Adrenal gland (tissue), 12 donors: ENCODE measurements around the gene HIPK2. TPM values are rescaled to one million over a fixed set of nuclear protein-coding genes. Genes with fewer than 3 reads are reported as not detected.

Experiments
- DNase-seq, 7 donors: peaks; one replicate each; pipeline ENCODE4 v3.0.0-alpha.2; 2019 to 2020
- H3K27ac ChIP-seq, 5 donors: fragments of 200-600 bp; sonication (generic) in 4 of 5; 1 replicate in 3 of 5; 2 replicates in 2 of 5; pipeline versions ENCODE4 v1.5.1 to v1.8.0; 2016 to 2020; ENCODE audit warnings: mild to moderate bottlenecking in 1 of 5
- H3K27me3 ChIP-seq: fragments of 200-600 bp; 2 replicates; pipeline ENCODE4 v1.8.0; 2021
- H3K36me3 ChIP-seq, 2 donors: fragments of 200-600 bp; replicated peaks in 1 of 2; 1 replicate in 1 of 2; 2 replicates in 1 of 2; pipeline versions ENCODE4 v1.5.1 to v1.8.0; 2018 to 2022
- H3K4me1 ChIP-seq, 2 donors: fragments of 200-600 bp; replicated peaks in 1 of 2; 1 replicate in 1 of 2; 2 replicates in 1 of 2; pipeline versions ENCODE4 v1.5.1 to v1.8.0; 2018 to 2021
- H3K4me3 ChIP-seq, 4 donors: fragments of 200-600 bp; sonication (generic) in 3 of 4; one replicate each; pipeline ENCODE4 v1.5.1; 2016 to 2018
- H3K9me3 ChIP-seq, 3 donors: fragments of 200-600 bp; sonication (generic) in 1 of 3; replicated peaks in 1 of 3; 1 replicate in 2 of 3; 2 replicates in 1 of 3; pipeline versions ENCODE4 v1.5.1 to v1.8.0; 2016 to 2021
- CTCF ChIP-seq, 6 experiments: fragments of 450-650 bp in 4 of 6; fragments of 200-600 bp in 2 of 6; sonication (generic) in 1 of 6; IDR thresholded peaks; 1 replicate in 5 of 6; 2 replicates in 1 of 6; pipeline versions ENCODE4 v1.5.1 to v1.8.0; 2016 to 2021; ENCODE audit warnings: antibody characterized with exemption in 6 of 6, mild to moderate bottlenecking in 2 of 6, moderate library complexity in 1 of 6
- POLR2A ChIP-seq, 2 donors: fragments of 450-650 bp; IDR thresholded peaks; one replicate each; pipeline ENCODE4 v1.6.1; 2017; ENCODE audit warnings: antibody characterized with exemption in 2 of 2, mild to moderate bottlenecking in 2 of 2, moderate library complexity in 1 of 2
- WGBS, 4 donors: extraction: QIAGEN DNeasy Blood & Tissue Kit in 2 of 4; methylation state at CpG; one replicate each; pipeline versions ENCODE4 v1.1.5 to v1.1.7; 2013 to 2017; 5-methylcytosine and 5-hydroxymethylcytosine counted together
- intact Hi-C, 2 donors: fragments of 100-400 bp; cut with DNase I; formaldehyde crosslinking; loops; one replicate each; pipeline versions ENCODE4 v1.14.1 to v1.15.0; 2022 to 2023
- polyA plus RNA-seq, 3 donors: library from polyadenylated mRNA; stranded (reverse); fragments of 200-250 nt in 2 of 3; fragments of 350-450 nt in 1 of 3; fragmentation: Illumina TruSeq in 1 of 3; extraction: RNeasy Lipid Tissue Mini Kit (QIAGEN cat#74804) in 1 of 3; gene quantifications; one replicate each; pipeline ENCODE4 v1.2.3, GENCODE V29; 2013 to 2014
- total RNA-seq, 9 donors: library from RNA; depleted of rRNA in 4 of 9; stranded (reverse); fragments of >200 nt in 4 of 9; fragments of 120-200 nt in 1 of 9; fragmentation: NEBNext Ultra II Directional in 1 of 9; extraction: Animal tissue kit (Norgen Biotek cat#: 25700) in 1 of 9; gene quantifications; one replicate each; pipeline versions ENCODE4 v1.1.0 to v1.2.4, GENCODE V29; 2013 to 2023
- donor health status: healthy with polysubstance abuse.
- donor health status: Bipolar disorder and iron deficiency.
- donor health status: DM: yes; HTN: yes; CAD: no.
- donor health status: DM: no; HTN: no; CAD: no.
- donor health status: DM: no; HTN: no; CAD: no.
- donor health status: DM: yes; HTN: yes; CAD: no.

The HIPK2 gene
- total and polyA plus RNA-seq, 12 donors = 4.7 to 82.4 (median 49.8) TPM

- H3K4me1 ChIP-seq = peaks cover 0 to 34% of the 10 kb centered on the region in 2 donors
Observed at GRCh38 chr7:139647814-139648390, 129.9 kb downstream of the HIPK2 start.

GRCh38 chr7:139647085-139647484, 130.7 kb downstream of the HIPK2 start:
- WGBS, 4 donors = 83 to 92% (median 89%) methylated on average over 4 of the region's 4 CpGs
- H3K27ac ChIP-seq = peak overlapping the region in 2 of 5 donors; percentile 3 to 30

More at GRCh38 chr7:139647814-139648390, 129.9 kb downstream of the HIPK2 start:
- 78 to 95% (median 86%) methylated on average over 2 of the region's 2 CpGs for WGBS, 4 donors
- no peaks in the 10 kb centered on the region for H3K9me3 ChIP-seq
- no peak overlapping the region for H3K4me3 ChIP-seq
- no peaks in the 10 kb centered on the region for H3K27me3 ChIP-seq
- TF ChIP-seq POLR2A (IDR thresholded peaks at IDR 0.05) (no peak), CTCF (IDR thresholded peaks at IDR 0.05) (no peak)
- DNase-seq = no peak
- intact Hi-C loops = loop anchor here in 1 of 2 donors (5.0 kb wide), 1 partner anchor 349 kb away; no protein-coding TSS in a partner anchor
- no peaks in the 10 kb centered on the region for H3K36me3 ChIP-seq
- H3K27ac ChIP-seq = peak overlapping the region in 3 of 5 donors; percentile 26 to 80 (median 30)

GRCh38 chr7:139646566-139646965, 131.2 kb downstream of the HIPK2 start:
- DNase-seq = no peak
- Histone ChIP-seq H3K4me3 (no peak overlapping the region), H3K27me3 (no peaks in the 10 kb centered on the region), H3K9me3 (no peaks in the 10 kb centered on the region), H3K4me1 (peaks cover 0 to 26% of the 10 kb centered on the region in 2 donors), H3K36me3 (no peaks in the 10 kb centered on the region), H3K27ac (peak overlapping the region in 2 of 5 donors; percentile 30 to 53)
- intact Hi-C loops = loop anchor here in 1 of 2 donors (5.0 kb wide), 1 partner anchor 351 kb away; no protein-coding TSS in a partner anchor
- 85 to 92% (median 91%) methylated on average over 4 of the region's 4 CpGs for WGBS, 4 donors
- no peak for TF ChIP-seq POLR2A (IDR thresholded peaks at IDR 0.05)
- TF ChIP-seq CTCF (IDR thresholded peaks at IDR 0.05) = no peak

More at GRCh38 chr7:139647085-139647484, 130.7 kb downstream of the HIPK2 start:
- Histone ChIP-seq H3K27me3 (no peaks in the 10 kb centered on the region), H3K9me3 (no peaks in the 10 kb centered on the region), H3K4me3 (no peak overlapping the region), H3K36me3 (no peaks in the 10 kb centered on the region), H3K4me1 (peaks cover 0 to 31% of the 10 kb centered on the region in 2 donors)
- DNase-seq = no peak
- intact Hi-C loops = loop anchor here in 1 of 2 donors (5.0 kb wide), 1 partner anchor 350 kb away; no protein-coding TSS in a partner anchor
- no peak for TF ChIP-seq CTCF (IDR thresholded peaks at IDR 0.05)
- no peak for TF ChIP-seq POLR2A (IDR thresholded peaks at IDR 0.05)

- intact Hi-C loops = loop anchor here in 1 of 2 donors (5.0 kb wide), 1 partner anchor 351 kb away; no protein-coding TSS in a partner anchor
- WGBS, 4 donors = 52 to 55% (median 53%) methylated on average over 19 of the region's 19 CpGs
- peak; percentile 86 to 95 (median 91) for TF ChIP-seq CTCF (IDR thresholded peaks at IDR 0.05)
- no peak for TF ChIP-seq POLR2A (IDR thresholded peaks at IDR 0.05)
- H3K36me3 ChIP-seq = no peaks in the 10 kb centered on the region
- H3K4me1 ChIP-seq = peaks cover 0 to 20% of the 10 kb centered on the region in 2 donors
- peak overlapping the region in 1 of 5 donors; percentile 0 for H3K27ac ChIP-seq
- H3K4me3 ChIP-seq = no peak overlapping the region
- no peaks in the 10 kb centered on the region for H3K27me3 ChIP-seq
- DNase-seq = peak; percentile 81 to 94 (median 87)
- H3K9me3 ChIP-seq = no peaks in the 10 kb centered on the region
Observed at GRCh38 chr7:139645572-139646523, 131.9 kb downstream of the HIPK2 start.
